ENCODE results near the gene VWDE.
A peak's percentile ranks its signal among the peaks of the same experiment; 100 is the strongest.

VWDE gene

DNA sequence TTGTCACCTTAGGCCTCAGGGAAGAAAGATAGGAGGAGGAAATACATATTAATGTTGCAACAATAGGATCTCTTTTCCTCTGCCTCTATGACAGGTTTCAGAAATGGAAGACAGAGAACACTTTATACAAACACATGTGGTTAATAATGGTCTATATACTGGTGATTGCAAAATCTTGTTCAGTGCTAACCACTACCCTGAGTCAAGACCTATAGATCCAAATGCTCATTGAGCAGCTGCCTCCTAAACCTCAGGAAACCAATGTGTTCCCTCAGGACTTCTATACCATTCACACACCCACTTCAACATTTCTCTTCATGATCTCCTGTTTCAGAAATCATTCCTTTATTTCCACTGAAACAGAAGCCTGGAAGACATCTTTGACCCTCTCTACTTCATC lies 32.5 kb upstream of the VWDE start:
- TF ChIP-seq, protein P1, sequence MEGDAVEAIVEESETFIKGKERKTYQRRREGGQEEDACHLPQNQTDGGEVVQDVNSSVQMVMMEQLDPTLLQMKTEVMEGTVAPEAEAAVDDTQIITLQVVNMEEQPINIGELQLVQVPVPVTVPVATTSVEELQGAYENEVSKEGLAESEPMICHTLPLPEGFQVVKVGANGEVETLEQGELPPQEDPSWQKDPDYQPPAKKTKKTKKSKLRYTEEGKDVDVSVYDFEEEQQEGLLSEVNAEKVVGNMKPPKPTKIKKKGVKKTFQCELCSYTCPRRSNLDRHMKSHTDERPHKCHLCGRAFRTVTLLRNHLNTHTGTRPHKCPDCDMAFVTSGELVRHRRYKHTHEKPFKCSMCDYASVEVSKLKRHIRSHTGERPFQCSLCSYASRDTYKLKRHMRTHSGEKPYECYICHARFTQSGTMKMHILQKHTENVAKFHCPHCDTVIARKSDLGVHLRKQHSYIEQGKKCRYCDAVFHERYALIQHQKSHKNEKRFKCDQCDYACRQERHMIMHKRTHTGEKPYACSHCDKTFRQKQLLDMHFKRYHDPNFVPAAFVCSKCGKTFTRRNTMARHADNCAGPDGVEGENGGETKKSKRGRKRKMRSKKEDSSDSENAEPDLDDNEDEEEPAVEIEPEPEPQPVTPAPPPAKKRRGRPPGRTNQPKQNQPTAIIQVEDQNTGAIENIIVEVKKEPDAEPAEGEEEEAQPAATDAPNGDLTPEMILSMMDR (IDR thresholded peaks at IDR 0.05; ENCODE audit: low read depth, low read length) = no peak
- no peak overlapping the region for H3K4me3 ChIP-seq (ENCODE audit: low read depth, low read length)
- no peaks in the 10 kb centered on the region for H3K9me3 ChIP-seq
- no peaks in the 10 kb centered on the region for H3K27me3 ChIP-seq
- peaks cover 3% of the 10 kb centered on the region; the same call in 1 of the 2 replicates for H3K4me1 ChIP-seq
- DNase-seq = no peak
- H3K36me3 ChIP-seq = no peaks in the 10 kb centered on the region

DNA sequence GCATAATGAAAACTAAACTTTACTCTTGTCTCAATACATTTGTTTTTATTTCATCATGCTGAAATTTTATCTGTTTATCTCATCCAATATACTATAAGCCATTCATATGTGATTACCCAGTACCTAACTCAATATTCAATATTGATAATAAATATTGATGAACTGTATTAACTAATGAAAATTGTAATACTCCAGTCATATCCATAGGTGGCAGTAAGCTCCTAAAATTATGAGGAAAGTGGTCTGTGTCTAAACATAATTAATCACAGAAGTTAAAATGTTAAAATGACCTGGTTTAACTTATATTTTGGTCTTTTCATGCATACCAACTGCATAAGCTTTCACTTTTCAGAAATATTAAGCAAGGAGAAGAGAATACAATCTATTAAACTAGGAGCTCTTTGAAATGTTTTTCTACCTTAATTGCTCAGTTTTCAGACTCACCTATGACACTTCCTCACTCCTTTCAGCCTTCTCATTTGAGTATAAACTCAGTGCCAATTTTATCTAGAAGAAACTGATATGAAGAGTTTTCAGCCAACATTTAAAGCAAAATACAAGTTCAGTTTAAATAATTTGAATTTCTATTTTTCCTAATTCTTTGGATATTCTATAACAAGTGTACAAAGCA lies 30.5 kb upstream of the VWDE start:
- Histone ChIP-seq H3K4me1 (peaks cover 3% of the 10 kb centered on the region; the same call in 1 of the 2 replicates), H3K9me3 (no peaks in the 10 kb centered on the region), H3K27me3 (no peaks in the 10 kb centered on the region), H3K4me3 (ENCODE audit: low read depth, low read length) (no peak overlapping the region), H3K36me3 (no peaks in the 10 kb centered on the region)
- TF ChIP-seq, protein P1 (IDR thresholded peaks at IDR 0.05; ENCODE audit: low read depth, low read length) = peak; percentile 55; the same call in 1 of the 2 replicates
- no peak for DNase-seq

DNA sequence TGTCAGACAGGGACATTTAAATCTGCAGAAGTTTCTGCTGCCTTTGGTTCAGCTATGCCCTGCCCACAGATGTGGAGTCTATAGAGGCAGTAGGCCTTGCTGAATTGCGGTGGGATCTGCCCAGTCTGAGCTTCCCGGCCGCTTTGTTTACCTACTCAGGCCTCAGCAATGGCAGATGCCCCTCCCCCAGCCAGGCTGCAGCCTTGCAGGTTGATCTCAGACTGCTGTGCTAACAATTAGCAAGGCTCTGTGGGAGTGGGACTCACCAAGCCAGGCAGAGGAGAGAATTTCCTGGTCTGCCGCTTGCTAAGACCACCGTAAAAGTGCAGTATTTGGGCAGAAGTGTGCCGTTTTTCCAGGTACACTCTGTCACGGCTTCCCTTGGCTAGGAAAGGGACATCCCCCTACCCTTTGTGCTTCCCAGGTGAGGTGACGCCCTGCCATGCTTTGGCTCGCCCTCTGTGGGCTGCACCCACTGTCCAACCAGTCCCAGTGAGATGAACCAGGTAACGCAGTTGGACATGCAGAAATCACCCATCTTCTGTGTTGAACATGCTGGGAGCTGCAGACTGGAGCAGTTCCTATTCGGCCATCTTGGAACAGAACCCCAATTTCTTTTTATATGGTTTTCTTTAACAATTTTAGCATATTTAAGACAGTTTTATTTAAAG lies 28.4 kb upstream of the VWDE start:
- DNase-seq = no peak
- no peaks in the 10 kb centered on the region for H3K36me3 ChIP-seq
- no peaks in the 10 kb centered on the region; the same call in 1 of the 2 replicates for H3K9me3 ChIP-seq
- H3K27me3 ChIP-seq = no peaks in the 10 kb centered on the region
- H3K4me1 ChIP-seq = peaks cover 3% of the 10 kb centered on the region; the same call in 1 of the 2 replicates
- TF ChIP-seq, protein P1 (IDR thresholded peaks at IDR 0.05; ENCODE audit: low read depth, low read length) = no peak
- H3K4me3 ChIP-seq (ENCODE audit: low read depth, low read length) = no peak overlapping the region

DNA sequence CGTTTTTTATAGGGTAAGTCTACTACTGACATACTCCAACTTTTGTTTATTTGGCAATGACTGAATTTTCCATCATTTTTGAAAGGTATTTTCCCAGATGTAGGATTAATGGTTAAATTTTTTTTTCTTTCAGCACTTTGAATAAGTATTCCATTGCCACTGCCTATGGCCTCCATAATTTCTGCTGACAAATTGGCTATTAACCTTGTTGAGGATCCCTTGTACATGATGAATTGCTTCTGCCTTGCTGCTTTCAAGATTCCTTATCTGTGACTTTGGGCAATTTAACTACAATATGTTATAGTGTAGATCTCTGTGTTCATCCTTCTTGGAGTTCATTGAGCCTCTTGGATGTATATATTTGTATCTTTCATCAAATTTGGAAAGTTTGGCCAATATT lies 21.6 kb upstream of the VWDE start:
- TF ChIP-seq, protein P1 (IDR thresholded peaks at IDR 0.05; ENCODE audit: low read depth, low read length) = no peak
- Histone ChIP-seq H3K9me3 (no peaks in the 10 kb centered on the region; the same call in 1 of the 2 replicates), H3K4me3 (ENCODE audit: low read depth, low read length) (no peak overlapping the region), H3K36me3 (no peaks in the 10 kb centered on the region), H3K27me3 (no peaks in the 10 kb centered on the region), H3K4me1 (no peaks in the 10 kb centered on the region; the same call in 1 of the 2 replicates)
- DNase-seq = no peak

DNA sequence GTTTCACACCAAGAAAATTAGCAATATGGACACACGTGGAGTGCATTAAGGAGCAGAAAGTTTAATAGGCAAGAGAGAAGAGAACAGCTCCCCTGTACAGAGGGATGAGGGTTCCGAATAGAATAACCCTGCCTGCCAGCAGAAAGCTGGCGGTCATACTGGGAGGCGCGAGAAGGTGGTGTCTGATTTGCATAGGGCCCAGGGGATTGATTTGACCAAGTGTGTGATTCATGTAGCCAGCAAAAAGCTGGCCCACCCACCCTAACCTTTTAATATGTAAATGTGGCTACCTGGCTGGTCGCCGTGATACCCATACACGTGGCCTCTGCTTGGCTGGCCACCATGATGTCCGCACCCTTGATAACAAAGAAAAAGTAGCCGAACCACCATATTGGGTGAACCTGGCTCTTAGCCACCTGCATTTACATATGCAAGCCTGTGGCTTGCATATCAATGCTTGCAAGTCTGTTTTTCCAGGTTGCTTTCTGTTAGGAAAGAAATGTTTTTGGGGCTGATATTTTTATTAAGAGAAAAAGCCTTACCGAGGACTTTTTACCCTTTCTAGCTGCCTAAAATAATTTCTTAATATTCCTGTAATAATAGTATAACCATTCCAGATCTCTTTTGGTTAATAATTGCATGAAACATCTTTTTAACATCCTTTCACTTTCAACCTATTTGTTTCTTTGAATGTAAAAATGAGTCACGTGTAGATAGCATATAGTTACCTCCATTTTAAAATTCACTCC lies 20.5 kb upstream of the VWDE start:
- Histone ChIP-seq H3K4me3 (ENCODE audit: low read depth, low read length) (no peak overlapping the region), H3K36me3 (no peaks in the 10 kb centered on the region), H3K27me3 (no peaks in the 10 kb centered on the region), H3K9me3 (no peaks in the 10 kb centered on the region; the same call in 1 of the 2 replicates), H3K4me1 (no peaks in the 10 kb centered on the region; the same call in 1 of the 2 replicates)
- TF ChIP-seq, protein P1 (IDR thresholded peaks at IDR 0.05; ENCODE audit: low read depth, low read length) = no peak
- no peak for DNase-seq

Data from BE2C (cell line).